KMS-11 (cell line): Measurements from ENCODE around the gene FOXB2.
A peak's percentile ranks its signal among the peaks of the same experiment; 100 is the strongest.

Experiments
- H2AFZ ChIP-seq: fragments of 200-600 bp; sonication (generic); 2 replicates; pipeline ENCODE4 v1.6.1; 2016; ENCODE audit warnings: antibody characterized with exemption, mixed run types, low read depth
- H3K27ac ChIP-seq: fragments of 200-600 bp; sonication (generic); 2 replicates; pipeline ENCODE4 v1.6.1; 2016; ENCODE audit warnings: mild to moderate bottlenecking, mixed run types
- H3K27me3 ChIP-seq: fragments of 200-600 bp; sonication (generic); 2 replicates; pipeline ENCODE4 v1.6.1; 2017; ENCODE audit warnings: mild to moderate bottlenecking, low read depth, mixed run types, moderate library complexity; ENCODE audit not compliant: insufficient read depth
- H3K36me3 ChIP-seq: fragments of 200-600 bp; sonication (generic); 2 replicates; pipeline ENCODE4 v1.6.1; 2017; ENCODE audit warnings: mild to moderate bottlenecking, mixed run types; ENCODE audit not compliant: insufficient read depth
- H3K4me1 ChIP-seq: fragments of 200-600 bp; sonication (generic); 2 replicates; pipeline ENCODE4 v1.6.1; 2016; ENCODE audit warnings: mild to moderate bottlenecking, low read depth, mixed run types; ENCODE audit not compliant: poor library complexity, severe bottlenecking
- H3K4me2 ChIP-seq: fragments of 200-600 bp; sonication (generic); 2 replicates; pipeline ENCODE4 v1.7.0; 2016; ENCODE audit warnings: mild to moderate bottlenecking, mixed run types
- H3K4me3 ChIP-seq: fragments of 200-600 bp; sonication (generic); IDR thresholded peaks from 2 replicates; pipeline ENCODE4 v1.6.1; 2017; ENCODE audit warnings: low read depth, low read length, mixed read lengths; ENCODE audit not compliant: insufficient read depth
- H3K79me2 ChIP-seq: fragments of 200-600 bp; sonication (generic); 2 replicates; pipeline ENCODE4 v1.6.1; 2016; ENCODE audit warnings: low read depth, mixed run types; ENCODE audit not compliant: insufficient read depth
- H3K9ac ChIP-seq: fragments of 200-600 bp; sonication (generic); 2 replicates; pipeline ENCODE4 v1.6.1; 2016; ENCODE audit warnings: mild to moderate bottlenecking, mixed run types
- H4K20me1 ChIP-seq: fragments of 200-600 bp; sonication (generic); 2 replicates; pipeline ENCODE4 v1.6.1; 2016; ENCODE audit warnings: mild to moderate bottlenecking, mixed run types; ENCODE audit not compliant: insufficient read depth
- CTCF ChIP-seq: fragments of 200-600 bp; sonication (generic); conservative IDR thresholded peaks from 2 replicates; pipeline ENCODE4 v1.6.1; 2017; ENCODE audit warnings: low read depth, mild to moderate bottlenecking, antibody characterized with exemption, low read length, moderate library complexity, mixed read lengths

Gene FOXB2

GRCh38 chr9:77010527-77010926 is 8.9 kb upstream of the FOXB2 start:
- H3K27ac ChIP-seq: no peak overlapping the region

GRCh38 chr9:77011973-77012821 is 7.3 kb upstream of the FOXB2 start:
- Histone ChIP-seq H3K4me2 (no peak overlapping the region), H3K4me1 (no peaks in the 10 kb centered on the region), H2AFZ (no peak overlapping the region), H4K20me1 (no peaks in the 10 kb centered on the region), H3K27me3 (no peaks in the 10 kb centered on the region), H3K4me3 (no peak overlapping the region), H3K79me2 (no peaks in the 10 kb centered on the region), H3K9ac (no peak overlapping the region), H3K27ac (no peak overlapping the region), H3K36me3 (no peaks in the 10 kb centered on the region)
- TF ChIP-seq CTCF: peak; percentile 47; the same call in 1 of the 2 replicates

More at GRCh38 chr9:77010527-77010926, 8.9 kb upstream of the FOXB2 start:
- H3K9ac ChIP-seq: no peak overlapping the region
- H3K79me2 ChIP-seq: no peaks in the 10 kb centered on the region
- no peaks in the 10 kb centered on the region for H3K27me3 ChIP-seq
- H3K4me1 ChIP-seq: no peaks in the 10 kb centered on the region
- TF ChIP-seq CTCF: no peak
- H3K4me3 ChIP-seq: no peak overlapping the region
- H2AFZ ChIP-seq: no peak overlapping the region
- no peaks in the 10 kb centered on the region for H3K36me3 ChIP-seq
- H3K4me2 ChIP-seq: no peak overlapping the region
- H4K20me1 ChIP-seq: no peaks in the 10 kb centered on the region

GRCh38 chr9:77013206-77013931 is 6.1 kb upstream of the FOXB2 start:
- Histone ChIP-seq H3K4me1 (no peaks in the 10 kb centered on the region), H3K9ac (no peak overlapping the region), H3K4me3 (no peak overlapping the region), H3K79me2 (no peaks in the 10 kb centered on the region), H2AFZ (no peak overlapping the region), H3K4me2 (no peak overlapping the region), H3K27me3 (no peaks in the 10 kb centered on the region), H4K20me1 (no peaks in the 10 kb centered on the region), H3K36me3 (no peaks in the 10 kb centered on the region), H3K27ac (no peak overlapping the region)
- TF ChIP-seq CTCF: no peak

- H3K4me3 ChIP-seq: no peak overlapping the region
- H3K36me3 ChIP-seq: no peaks in the 10 kb centered on the region
- H3K4me1 ChIP-seq: no peaks in the 10 kb centered on the region
- H3K27me3 ChIP-seq: no peaks in the 10 kb centered on the region
- H3K9ac ChIP-seq: no peak overlapping the region
- H3K4me2 ChIP-seq: no peak overlapping the region
- no peaks in the 10 kb centered on the region for H3K79me2 ChIP-seq
- H3K27ac ChIP-seq: no peak overlapping the region
- TF ChIP-seq CTCF: no peak
- no peak overlapping the region for H2AFZ ChIP-seq
- no peaks in the 10 kb centered on the region for H4K20me1 ChIP-seq
Observed at GRCh38 chr9:77013932-77014596, 5.4 kb upstream of the FOXB2 start.
